ENCODE measurements around the gene ZNF431. TPM values are rescaled to one million over a fixed set of nuclear protein-coding genes. Genes with fewer than 3 reads are reported as not detected.

ZNF431 gene
- total and polyA plus RNA-seq, 2 of the 4 experiments (the other 2 are of a cell fraction) = 4.3 to 4.5 TPM

DNA sequence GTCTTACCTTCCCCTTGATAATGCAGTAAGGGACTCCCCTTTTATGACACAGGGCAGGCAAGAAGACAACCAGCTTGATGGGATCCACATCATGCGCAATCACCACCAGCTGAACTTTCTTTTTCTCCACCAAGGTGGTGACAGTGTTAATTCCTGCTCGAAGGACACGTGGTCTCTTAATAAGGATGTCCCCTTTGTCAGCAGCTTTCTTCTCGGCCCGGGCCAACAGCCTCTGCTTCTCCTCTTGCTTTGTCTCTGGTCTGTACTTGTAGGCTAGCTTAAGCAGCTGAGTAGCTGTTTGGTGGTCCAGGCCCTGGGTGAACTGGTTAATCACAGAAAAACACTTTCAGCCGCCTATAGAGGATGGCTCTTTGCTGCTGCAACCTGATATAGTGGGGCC, 8.0 kb downstream of the ZNF431 start:
- WGBS, 2 experiments (ENCODE audit: extremely low coverage in 2 of 2, insufficient read length in 1 of 2) = no CpG with 5 or more reads among the region's 6 CpGs
- ChIA-PET POLR2A (ENCODE audit: unreplicated experiment) (no interaction called here), CTCF (interaction anchor here (0.6 kb wide), 1 partner anchor 38 kb away, joined by 3 read pairs; no protein-coding TSS in a partner anchor)
- DNase-seq (no peak), ATAC-seq (ENCODE audit: low read depth) (no peak)
- H2BK5ac ChIP-seq (ENCODE audit: low read depth, low read length, poor library complexity, severe bottlenecking) = no peak overlapping the region
- H2BK15ac ChIP-seq (ENCODE audit: low read depth, low read length) = no peak overlapping the region
- H3K4me3 ChIP-seq (ENCODE audit: insufficient read depth, low read depth, low read length) = no peak overlapping the region
- H4K91ac ChIP-seq (ENCODE audit: insufficient read depth, low read depth, low read length) = no peak overlapping the region
- no peak overlapping the region for H2AFZ ChIP-seq (replicated peaks; ENCODE audit: low read length, poor library complexity)
- no peak overlapping the region for H3K4ac ChIP-seq (ENCODE audit: low read depth, low read length)
- TF ChIP-seq MAZ (IDR thresholded peaks at IDR 0.05; ENCODE audit: borderline replicate concordance, low read depth, low read length) = no peak
- TF ChIP-seq POLR2A (IDR thresholded peaks at IDR 0.05; ENCODE audit: low read depth, low read length) = no peak
- TF ChIP-seq CEBPB (IDR thresholded peaks at IDR 0.05; ENCODE audit: low read depth, low read length) = no peak
- H3K79me1 ChIP-seq (ENCODE audit: low read depth in 1 of 2, low read length in 2 of 2) = peaks cover 5 to 9% of the 10 kb centered on the region in 2 experiments; a peak in 3 of 4 replicates
- H3K9ac ChIP-seq (ENCODE audit: low read depth, low read length) = no peak overlapping the region
- H3K27ac ChIP-seq (ENCODE audit: insufficient read depth, low read length) = no peak overlapping the region
- in situ Hi-C loops (cut with MboI; ENCODE audit: low sequenced_read_pairs) (no loop called here), dilution Hi-C loops (cut with HindIII; ENCODE audit: low sequenced_read_pairs, unreplicated experiment) (no loop called here), intact Hi-C loops (cut with micrococcal nuclease) (loop anchor here (2.0 to 10.0 kb wide), 2 partner anchors 61 to 125 kb away; partner anchors contain the start of gene ZNF430)
- H3K4me2 ChIP-seq (ENCODE audit: low read depth, low read length) = no peak overlapping the region
- H2AK9ac ChIP-seq (replicated peaks; ENCODE audit: low read depth, low read length, poor library complexity) = no peak overlapping the region
- no peaks in the 10 kb centered on the region for H3K4me1 ChIP-seq (ENCODE audit: control insufficient read depth, insufficient read depth, low read length)
- H4K20me1 ChIP-seq (ENCODE audit: insufficient read depth, low read length) = no peaks in the 10 kb centered on the region
- H2AK5ac ChIP-seq (ENCODE audit: low read depth, low read length) = no peak overlapping the region
- H2BK20ac ChIP-seq (ENCODE audit: low read depth, low read length) = no peak overlapping the region
- no peak overlapping the region for H3K56ac ChIP-seq (ENCODE audit: extremely low read depth, insufficient read depth, low read length)
- H3K9me1 ChIP-seq (ENCODE audit: insufficient read depth, low read length) = no peaks in the 10 kb centered on the region
- peaks cover 40% of the 10 kb centered on the region for H3K36me3 ChIP-seq (ENCODE audit: control insufficient read depth, insufficient read depth, low read length)
- H3K27me3 ChIP-seq (ENCODE audit: control insufficient read depth, insufficient read depth, low read length) = no peaks in the 10 kb centered on the region
- no peaks in the 10 kb centered on the region; the same call in 1 of the 2 replicates for H3K9me3 ChIP-seq (ENCODE audit: control insufficient read depth, insufficient read depth, low read length)
- no peak overlapping the region for H3K23ac ChIP-seq (ENCODE audit: low read depth, low read length)
- no peak overlapping the region for H2BK120ac ChIP-seq (ENCODE audit: low read depth, low read length)
- no TSS peak for BruUV-seq (replicated peaks)
- H3K14ac ChIP-seq (replicated peaks; ENCODE audit: low read depth, low read length) = no peak overlapping the region
- no peak overlapping the region for H4K5ac ChIP-seq (ENCODE audit: low read depth, low read length)
- no peak overlapping the region for H4K8ac ChIP-seq (ENCODE audit: low read depth in 2 of 2, low read length in 2 of 2)
- no peak overlapping the region for H3K18ac ChIP-seq (ENCODE audit: low read depth, low read length)

Measured in IMR-90 (cell line).